ENCODE data around the gene VIPR1. TPM values are rescaled to one million over a fixed set of nuclear protein-coding genes. Genes with fewer than 3 reads are reported as not detected.

Gene VIPR1
- total and polyA plus RNA-seq, 4 donors: 2.3 to 41.8 (median 14.6) TPM

- H3K36me3 ChIP-seq (ENCODE audit: control insufficient read depth in 4 of 4, insufficient read depth in 3 of 4, low read depth in 1 of 4, low read length in 3 of 4): no peaks in the 10 kb centered on the region
- WGBS: 69% methylated on average over 2 of the region's 2 CpGs
Measured at GRCh38 chr3:42529468-42529867, 27.0 kb downstream of the VIPR1 start.

GRCh38 chr3:42530073-42530472, 27.6 kb downstream of the VIPR1 start:
- Histone ChIP-seq H3K9ac (ENCODE audit: low read depth in 1 of 2, low read length in 2 of 2) (no peak overlapping the region), H3K36me3 (ENCODE audit: control insufficient read depth in 4 of 4, insufficient read depth in 3 of 4, low read depth in 1 of 4, low read length in 3 of 4) (no peaks in the 10 kb centered on the region), H3K4me3 (ENCODE audit: low read depth in 1 of 3, low read length in 3 of 3) (no peak overlapping the region), H3K27me3 (ENCODE audit: control insufficient read depth in 4 of 4, insufficient read depth in 4 of 4, low read length in 3 of 4) (no peaks in the 10 kb centered on the region), H3K9me3 (ENCODE audit: control insufficient read depth in 4 of 4, low read length in 3 of 4) (no peaks in the 10 kb centered on the region), H3K27ac (ENCODE audit: low read depth in 1 of 2, low read length in 2 of 2) (no peak overlapping the region), H3K4me1 (ENCODE audit: control insufficient read depth in 4 of 4, insufficient read depth in 4 of 4, low read length in 3 of 4) (peaks cover 0 to 4% (median 0%) of the 10 kb centered on the region in 4 donors)
- no peak for DNase-seq (ENCODE audit: low spot score)
- TF ChIP-seq ZBTB33 (IDR thresholded peaks at IDR 0.05): no peak
- TF ChIP-seq YY1 (IDR thresholded peaks at IDR 0.05): no peak
- TF ChIP-seq FOXA2 (IDR thresholded peaks at IDR 0.05): no peak
- TF ChIP-seq RAD21 (IDR thresholded peaks at IDR 0.05): no peak
- TF ChIP-seq HNF4A (conservative IDR thresholded peaks at IDR 0.05): no peak
- TF ChIP-seq MAX (IDR thresholded peaks at IDR 0.05): no peak
- no peak for TF ChIP-seq JUND (IDR thresholded peaks at IDR 0.05)

More at GRCh38 chr3:42529468-42529867, 27.0 kb downstream of the VIPR1 start:
- DNase-seq (ENCODE audit: low spot score): no peak
- peaks cover 0 to 5% (median 0%) of the 10 kb centered on the region in 4 donors for H3K4me1 ChIP-seq (ENCODE audit: control insufficient read depth in 4 of 4, insufficient read depth in 4 of 4, low read length in 3 of 4)
- H3K9me3 ChIP-seq (ENCODE audit: control insufficient read depth in 4 of 4, low read length in 3 of 4): no peaks in the 10 kb centered on the region
- no peak overlapping the region for H3K4me3 ChIP-seq (ENCODE audit: low read depth in 1 of 3, low read length in 3 of 3)
- H3K27ac ChIP-seq (ENCODE audit: low read depth in 1 of 2, low read length in 2 of 2): no peak overlapping the region
- H3K27me3 ChIP-seq (ENCODE audit: control insufficient read depth in 4 of 4, insufficient read depth in 4 of 4, low read length in 3 of 4): no peaks in the 10 kb centered on the region
- no peak overlapping the region for H3K9ac ChIP-seq (ENCODE audit: low read depth in 1 of 2, low read length in 2 of 2)
- no peak for TF ChIP-seq EGR1 (IDR thresholded peaks at IDR 0.05; ENCODE audit: low read depth in 2 of 2)
- TF ChIP-seq FOXA2 (IDR thresholded peaks at IDR 0.05): no peak
- no peak for TF ChIP-seq HNF4A (conservative IDR thresholded peaks at IDR 0.05)
- no peak for TF ChIP-seq HNF4G (IDR thresholded peaks at IDR 0.05)
- TF ChIP-seq SP1 (IDR thresholded peaks at IDR 0.05): no peak
- TF ChIP-seq YY1 (IDR thresholded peaks at IDR 0.05): no peak
- no peak for TF ChIP-seq JUND (IDR thresholded peaks at IDR 0.05)
- no peak for TF ChIP-seq MAX (IDR thresholded peaks at IDR 0.05)
- no peak for TF ChIP-seq ATF3 (IDR thresholded peaks at IDR 0.05)
- no peak for TF ChIP-seq ZBTB33 (IDR thresholded peaks at IDR 0.05)
- no peak for TF ChIP-seq FOXA1 (IDR thresholded peaks at IDR 0.05)
- TF ChIP-seq REST (IDR thresholded peaks at IDR 0.05): no peak
- no peak for TF ChIP-seq TAF1 (conservative IDR thresholded peaks at IDR 0.05)
- no peak for TF ChIP-seq RXRA (IDR thresholded peaks at IDR 0.05)
